Esophagus squamous epithelium (tissue), 4 donors: ENCODE results near the gene RBPMS2.

Experiments
- POLR2A ChIP-seq, 4 donors: fragments of 450-650 bp; IDR thresholded peaks; one replicate each; pipeline ENCODE4 v1.6.1; 2017; ENCODE audit warnings: antibody characterized with exemption in 4 of 4, mild to moderate bottlenecking in 4 of 4, moderate library complexity in 3 of 4
- TF ChIP-seq, protein P1 (sequence below), 6 experiments: fragments of 450-650 bp in 4 of 6; fragments of 200-600 bp in 2 of 6; sonication (generic) in 2 of 6; IDR thresholded peaks; one replicate each; pipeline ENCODE4 v1.5.1; 2016 to 2019; ENCODE audit warnings: antibody characterized with exemption in 6 of 6, mild to moderate bottlenecking in 4 of 6, moderate library complexity in 4 of 6

- TF ChIP-seq, protein P1, sequence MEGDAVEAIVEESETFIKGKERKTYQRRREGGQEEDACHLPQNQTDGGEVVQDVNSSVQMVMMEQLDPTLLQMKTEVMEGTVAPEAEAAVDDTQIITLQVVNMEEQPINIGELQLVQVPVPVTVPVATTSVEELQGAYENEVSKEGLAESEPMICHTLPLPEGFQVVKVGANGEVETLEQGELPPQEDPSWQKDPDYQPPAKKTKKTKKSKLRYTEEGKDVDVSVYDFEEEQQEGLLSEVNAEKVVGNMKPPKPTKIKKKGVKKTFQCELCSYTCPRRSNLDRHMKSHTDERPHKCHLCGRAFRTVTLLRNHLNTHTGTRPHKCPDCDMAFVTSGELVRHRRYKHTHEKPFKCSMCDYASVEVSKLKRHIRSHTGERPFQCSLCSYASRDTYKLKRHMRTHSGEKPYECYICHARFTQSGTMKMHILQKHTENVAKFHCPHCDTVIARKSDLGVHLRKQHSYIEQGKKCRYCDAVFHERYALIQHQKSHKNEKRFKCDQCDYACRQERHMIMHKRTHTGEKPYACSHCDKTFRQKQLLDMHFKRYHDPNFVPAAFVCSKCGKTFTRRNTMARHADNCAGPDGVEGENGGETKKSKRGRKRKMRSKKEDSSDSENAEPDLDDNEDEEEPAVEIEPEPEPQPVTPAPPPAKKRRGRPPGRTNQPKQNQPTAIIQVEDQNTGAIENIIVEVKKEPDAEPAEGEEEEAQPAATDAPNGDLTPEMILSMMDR (IDR thresholded peaks at IDR 0.05) = no peak
- TF ChIP-seq POLR2A (IDR thresholded peaks at IDR 0.05) = no peak
Measured at GRCh38 chr15:64717130-64717529, 58.3 kb downstream of the RBPMS2 start.
